GM19238 (cell line): ENCODE measurements around the gene ZDHHC11B.
"Not testable (repeated sequence)": the region's sequence is repeated elsewhere in the genome, so short reads cannot be mapped to it uniquely, and the experiment has no call there.

Source experiments
- DNase-seq: peaks from one replicate; pipeline ENCODE4 v3.0.0; 2011; ENCODE audit warnings: low spot score; ENCODE audit not compliant: insufficient read length

ZDHHC11B gene

GRCh38 chr5:784428-785177 is at the start of gene ZDHHC11B:
TSS of gene ZDHHC11B (minus strand) at chr5:784729. CDS start at chr5:766919, 17,810 bp downstream.
- peak; percentile 59 for DNase-seq

GRCh38 chr5:834013-834412 is 49.5 kb upstream of the ZDHHC11B start:
- DNase-seq = not testable (repeated sequence)

- not testable (repeated sequence) for DNase-seq
These were observed 43.7 kb upstream of the ZDHHC11B start for GRCh38 chr5:828194-828593.

GRCh38 chr5:825544-825943 is 41.0 kb upstream of the ZDHHC11B start:
- DNase-seq = not testable (repeated sequence)

- DNase-seq = no peak
These were observed 37.0 kb upstream of the ZDHHC11B start for GRCh38 chr5:821504-821903.

- DNase-seq = no peak
These were observed 35.7 kb upstream of the ZDHHC11B start for GRCh38 chr5:820245-820644.

GRCh38 chr5:819078-819477 is 34.5 kb upstream of the ZDHHC11B start:
- no peak for DNase-seq

GRCh38 chr5:816176-816575 is 31.6 kb upstream of the ZDHHC11B start:
- no peak for DNase-seq

GRCh38 chr5:815449-815848 is 30.9 kb upstream of the ZDHHC11B start:
- DNase-seq = no peak

GRCh38 chr5:813575-813974 is 29.0 kb upstream of the ZDHHC11B start:
- DNase-seq = not testable (repeated sequence)

GRCh38 chr5:811384-811783 is 26.9 kb upstream of the ZDHHC11B start:
- DNase-seq = not testable (repeated sequence)

GRCh38 chr5:807719-808514 is 23.4 kb upstream of the ZDHHC11B start:
- DNase-seq = not testable (repeated sequence)

GRCh38 chr5:801472-801871 is 16.9 kb upstream of the ZDHHC11B start:
- DNase-seq = no peak

GRCh38 chr5:801055-801454 is 16.5 kb upstream of the ZDHHC11B start:
- not testable (repeated sequence) for DNase-seq

- DNase-seq = not testable (repeated sequence)
These were observed 14.1 kb upstream of the ZDHHC11B start for GRCh38 chr5:798505-799138.

GRCh38 chr5:797986-798385 is 13.5 kb upstream of the ZDHHC11B start:
- not testable (repeated sequence) for DNase-seq

GRCh38 chr5:795873-796272 is 11.3 kb upstream of the ZDHHC11B start:
- DNase-seq = not testable (repeated sequence)

- DNase-seq = not testable (repeated sequence)
These were observed 10.4 kb upstream of the ZDHHC11B start for GRCh38 chr5:794948-795347.

- DNase-seq = not testable (repeated sequence)
These were observed 4.2 kb upstream of the ZDHHC11B start for GRCh38 chr5:788703-789102.

GRCh38 chr5:787857-788233 is 3.3 kb upstream of the ZDHHC11B start:
- DNase-seq = not testable (repeated sequence)

GRCh38 chr5:787224-787856 is 2.8 kb upstream of the ZDHHC11B start:
- DNase-seq = not testable (repeated sequence)
